ENCODE results near the gene ATXN1.

GRCh38 chr6:16318538-16318937, 442.7 kb downstream of the ATXN1 start:
- no peak for TF ChIP-seq CTCF (tag by site-specific recombination; IDR thresholded peaks at IDR 0.05)
- TF ChIP-seq ZNF362 (tag by site-specific recombination; IDR thresholded peaks at IDR 0.05), result no peak
- TF ChIP-seq ZNF768 (tag by site-specific recombination; IDR thresholded peaks at IDR 0.05), result no peak
- TF ChIP-seq YY1 (tag by site-specific recombination; IDR thresholded peaks at IDR 0.05), result no peak
- TF ChIP-seq ZNF624 (tag by site-specific recombination; IDR thresholded peaks at IDR 0.05), result no peak
- TF ChIP-seq ZNF274 (IDR thresholded peaks at IDR 0.05; ENCODE audit: low read length), result no peak
- no peak for TF ChIP-seq ZNF274 (tag by site-specific recombination; IDR thresholded peaks at IDR 0.05; ENCODE audit: borderline replicate concordance)
- no peak for TF ChIP-seq ZBTB7A (tag by site-specific recombination; IDR thresholded peaks at IDR 0.05; ENCODE audit: low read depth)
- no peak for TF ChIP-seq ZNF140 (tag by site-specific recombination; IDR thresholded peaks at IDR 0.05)
